Upper lobe of left lung (tissue), 6 donors: ENCODE data around the gene RAB6B. TPM values are rescaled to one million over a fixed set of nuclear protein-coding genes. Genes with fewer than 3 reads are reported as not detected.

Source experiments
- ATAC-seq, 2 donors: fragments of 200-7000 bp; cut with Tn5 transposase; one replicate each; pipeline ENCODE4 v1.9.1; 2022; ENCODE audit warnings: mild to moderate bottlenecking in 2 of 2, moderate library complexity in 2 of 2; ENCODE audit not compliant: low FRiP score in 2 of 2
- DNase-seq, 2 donors: peaks; one replicate each; pipeline ENCODE4 v3.0.0-alpha.2; 2019 to 2020
- H3K27ac ChIP-seq, 4 donors: fragments of 200-600 bp; sonication (generic); one replicate each; pipeline ENCODE4 v1.5.1; 2016 to 2019
- H3K27me3 ChIP-seq, 4 donors: fragments of 200-600 bp; sonication (generic); one replicate each; pipeline ENCODE4 v1.5.1; 2017 to 2019
- H3K36me3 ChIP-seq, 4 donors: fragments of 200-600 bp; sonication (generic); one replicate each; pipeline ENCODE4 v1.5.1; 2016 to 2019
- H3K4me1 ChIP-seq, 4 donors: fragments of 200-600 bp; sonication (generic); one replicate each; pipeline ENCODE4 v1.5.1; 2018 to 2019
- H3K4me3 ChIP-seq, 4 donors: fragments of 200-600 bp; sonication (generic); one replicate each; pipeline ENCODE4 v1.5.1; 2017 to 2019; ENCODE audit warnings: mild to moderate bottlenecking in 2 of 4, moderate library complexity in 1 of 4
- H3K9me3 ChIP-seq, 4 donors: fragments of 200-600 bp; sonication (generic); one replicate each; pipeline ENCODE4 v1.5.1; 2018 to 2019
- EP300 ChIP-seq, 4 donors: sonication (generic); formaldehyde crosslinking; IDR thresholded peaks; one replicate each; pipeline ENCODE4 v1.5.1; 2017; ENCODE audit warnings: antibody characterized with exemption in 4 of 4, control low read depth in 2 of 4
- POLR2A ChIP-seq, 4 donors: fragments of 450-650 bp; IDR thresholded peaks; one replicate each; pipeline ENCODE4 v1.5.1; 2016 to 2017; ENCODE audit warnings: antibody characterized with exemption in 4 of 4, mild to moderate bottlenecking in 2 of 4
- POLR2AphosphoS5 ChIP-seq, 2 donors: sonication (generic); formaldehyde crosslinking; IDR thresholded peaks; one replicate each; pipeline ENCODE4 v1.5.1; 2017; ENCODE audit warnings: antibody characterized with exemption in 2 of 2
- WGBS, 2 donors: methylation state at CpG; one replicate each; pipeline ENCODE4 v1.1.5; 2017 to 2018; 5-methylcytosine and 5-hydroxymethylcytosine counted together
- total RNA-seq, 6 donors: library from RNA; depleted of rRNA in 4 of 6; stranded (reverse); fragments of >200 nt in 4 of 6; gene quantifications; one replicate each; pipeline versions ENCODE4 v1.1.0 to v1.2.1, GENCODE V29; 2016 to 2021
- TF ChIP-seq, protein P1 (sequence below), 6 experiments: fragments of 450-650 bp in 4 of 6; fragments of 200-600 bp in 2 of 6; sonication (generic) in 2 of 6; IDR thresholded peaks; one replicate each; pipeline ENCODE4 v1.5.1; 2016 to 2019; ENCODE audit warnings: antibody characterized with exemption in 6 of 6
- donor health status: DM: no; HTN: no; CAD: no; lungs with moderate emphysema.
- donor health status: DM: no; HTN: yes; CAD: no; lungs with severe emphysema.

RAB6B gene
- total RNA-seq: 1 to 10 TPM in 5 of 6 donors, under 1 TPM in 1; 1.00 to 6.3 (median 2.8) TPM

GRCh38 chr3:133895208-133896001, at the start of gene RAB6B:
RAB6B (minus strand) TSS chr3:133895882; CDS start chr3:133895466, 416 bp downstream.
- no peaks in the 10 kb centered on the region for H3K36me3 ChIP-seq
- WGBS, 2 donors: 1 to 2% methylated on average over 20 to 43 of the region's 80 CpGs
- peak within 1 kb of the TSS in 1 of 4 donors; percentile 22 for H3K27ac ChIP-seq
- DNase-seq: peak in 1 of 2 donors; percentile 88
- H3K27me3 ChIP-seq: peaks cover 0 to 14% (median 0%) of the 10 kb centered on the region in 4 donors
- peaks cover 13 to 24% (median 18%) of the 10 kb centered on the region in 4 donors for H3K4me1 ChIP-seq
- no peaks in the 10 kb centered on the region for H3K9me3 ChIP-seq
- peak within 1 kb of the TSS; percentile 51 to 82 (median 70) for H3K4me3 ChIP-seq
- ATAC-seq: peak; percentile 41 to 87
- TF ChIP-seq POLR2AphosphoS5 (IDR thresholded peaks at IDR 0.05): no peak
- TF ChIP-seq, protein P1, sequence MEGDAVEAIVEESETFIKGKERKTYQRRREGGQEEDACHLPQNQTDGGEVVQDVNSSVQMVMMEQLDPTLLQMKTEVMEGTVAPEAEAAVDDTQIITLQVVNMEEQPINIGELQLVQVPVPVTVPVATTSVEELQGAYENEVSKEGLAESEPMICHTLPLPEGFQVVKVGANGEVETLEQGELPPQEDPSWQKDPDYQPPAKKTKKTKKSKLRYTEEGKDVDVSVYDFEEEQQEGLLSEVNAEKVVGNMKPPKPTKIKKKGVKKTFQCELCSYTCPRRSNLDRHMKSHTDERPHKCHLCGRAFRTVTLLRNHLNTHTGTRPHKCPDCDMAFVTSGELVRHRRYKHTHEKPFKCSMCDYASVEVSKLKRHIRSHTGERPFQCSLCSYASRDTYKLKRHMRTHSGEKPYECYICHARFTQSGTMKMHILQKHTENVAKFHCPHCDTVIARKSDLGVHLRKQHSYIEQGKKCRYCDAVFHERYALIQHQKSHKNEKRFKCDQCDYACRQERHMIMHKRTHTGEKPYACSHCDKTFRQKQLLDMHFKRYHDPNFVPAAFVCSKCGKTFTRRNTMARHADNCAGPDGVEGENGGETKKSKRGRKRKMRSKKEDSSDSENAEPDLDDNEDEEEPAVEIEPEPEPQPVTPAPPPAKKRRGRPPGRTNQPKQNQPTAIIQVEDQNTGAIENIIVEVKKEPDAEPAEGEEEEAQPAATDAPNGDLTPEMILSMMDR (IDR thresholded peaks at IDR 0.05): no peak
- no peak for TF ChIP-seq POLR2A (IDR thresholded peaks at IDR 0.05)
- no peak for TF ChIP-seq EP300 (IDR thresholded peaks at IDR 0.05)

DNA sequence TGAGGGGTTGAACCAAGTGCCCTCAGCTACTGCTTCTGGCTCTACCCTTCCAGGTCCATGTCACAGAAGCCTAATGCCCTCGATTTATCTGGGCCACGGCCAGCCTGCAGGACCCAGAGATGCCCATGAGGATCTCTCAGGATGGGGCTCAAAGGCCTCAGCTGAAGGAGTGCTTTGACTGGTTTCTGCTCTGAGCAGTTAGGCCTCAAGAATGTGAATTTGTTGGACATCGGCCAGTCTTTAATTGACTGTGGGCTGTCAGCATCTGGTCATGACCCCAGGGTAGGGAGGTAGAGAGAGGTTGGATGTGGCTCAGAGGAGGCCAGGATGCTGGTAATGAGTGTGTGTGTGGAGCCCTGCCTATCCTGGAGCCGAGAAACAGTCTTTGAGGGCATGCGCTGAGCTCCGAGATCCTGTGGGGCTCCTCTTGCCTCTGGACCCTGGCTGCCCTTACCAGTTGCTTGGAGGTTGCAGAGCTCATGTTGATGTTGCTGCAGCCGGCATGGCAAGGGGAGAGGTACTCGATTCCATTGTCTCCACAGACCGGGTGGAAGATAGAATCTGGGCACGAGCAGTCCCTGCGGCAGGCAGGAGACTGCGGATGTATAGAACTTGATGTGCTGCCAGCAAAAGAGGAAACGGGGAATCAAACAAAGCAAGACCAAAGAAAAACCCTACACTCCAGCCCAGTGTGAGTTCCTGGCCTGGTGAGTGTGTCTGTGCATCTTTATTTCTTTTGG, 49.1 kb upstream of the RAB6B start:
- Histone ChIP-seq H3K4me1 (peaks cover 44 to 68% (median 54%) of the 10 kb centered on the region in 4 donors), H3K9me3 (no peaks in the 10 kb centered on the region), H3K27me3 (no peaks in the 10 kb centered on the region), H3K4me3 (no peak overlapping the region), H3K36me3 (peaks cover 0 to 41% (median 8%) of the 10 kb centered on the region in 4 donors), H3K27ac (peak overlapping the region; percentile 80 to 92 (median 85))
- ATAC-seq (peak in 1 of 2 donors; percentile 38), DNase-seq (peak in 1 of 2 donors; percentile 49)
- peak; percentile 66 to 99 (median 92) for TF ChIP-seq EP300 (IDR thresholded peaks at IDR 0.05)
- peak; percentile 81 to 90 for TF ChIP-seq POLR2AphosphoS5 (IDR thresholded peaks at IDR 0.05)
- no peak for TF ChIP-seq POLR2A (IDR thresholded peaks at IDR 0.05)
- TF ChIP-seq, protein P1 (IDR thresholded peaks at IDR 0.05): peak in 2 of 6 experiments; percentile 11 to 13
- 52 to 53% methylated on average over 11 to 13 of the region's 13 CpGs for WGBS, 2 donors

GRCh38 chr3:133944181-133944580, 48.5 kb upstream of the RAB6B start:
- no peak for ATAC-seq
- WGBS, 2 donors: 62 to 65% methylated on average over 2 of the region's 2 CpGs
- Histone ChIP-seq H3K4me1 (peaks cover 42 to 61% (median 52%) of the 10 kb centered on the region in 4 donors), H3K27me3 (no peaks in the 10 kb centered on the region), H3K4me3 (no peak overlapping the region), H3K9me3 (no peaks in the 10 kb centered on the region), H3K27ac (peak overlapping the region; percentile 80 to 92 (median 85)), H3K36me3 (peaks cover 0 to 46% (median 8%) of the 10 kb centered on the region in 4 donors)
- TF ChIP-seq EP300 (IDR thresholded peaks at IDR 0.05) (peak in 1 of 4 donors; percentile 61), POLR2AphosphoS5 (IDR thresholded peaks at IDR 0.05) (peak in 1 of 2 donors; percentile 44), POLR2A (IDR thresholded peaks at IDR 0.05) (no peak)
- TF ChIP-seq, protein P1 (IDR thresholded peaks at IDR 0.05): no peak
- DNase-seq: peak in 1 of 2 donors; percentile 19

GRCh38 chr3:133943639-133944141, 48.0 kb upstream of the RAB6B start:
- Histone ChIP-seq H3K27ac (peak overlapping the region; percentile 80 to 92 (median 85)), H3K9me3 (no peaks in the 10 kb centered on the region), H3K36me3 (peaks cover 0 to 51% (median 10%) of the 10 kb centered on the region in 4 donors), H3K4me1 (peaks cover 38 to 56% (median 47%) of the 10 kb centered on the region in 4 donors), H3K4me3 (no peak overlapping the region), H3K27me3 (no peaks in the 10 kb centered on the region)
- ATAC-seq: peak; percentile 31 to 44
- WGBS, 2 donors: 49 to 54% methylated on average over 5 of the region's 5 CpGs
- peak in 1 of 2 donors; percentile 39 for DNase-seq
- no peak for TF ChIP-seq EP300 (IDR thresholded peaks at IDR 0.05)
- TF ChIP-seq, protein P1 (IDR thresholded peaks at IDR 0.05): no peak
- TF ChIP-seq POLR2AphosphoS5 (IDR thresholded peaks at IDR 0.05): peak in 1 of 2 donors; percentile 4
